IMR-90 (cell line): ENCODE data around the gene CTCF. TPM values are rescaled to one million over a fixed set of nuclear protein-coding genes. Genes with fewer than 3 reads are reported as not detected.

Experiments used
- ATAC-seq: fragments of 200-7000 bp; cut with Tn5 transposase; 2 replicates; pipeline ENCODE4 v1.9.1; 2020; ENCODE audit warnings: low read depth, mild to moderate bottlenecking, moderate library complexity
- BruUV-seq: library from RNA; stranded (reverse); fragments of 400-500 nt; replicated peaks from 2 replicates; lab custom pipeline; 2021; lab: Mats Ljungman, UMichigan
- CTCF ChIA-PET: fragments of 300-600 bp; formaldehyde crosslinking; extraction: SDS; loops from one replicate; lab custom pipeline; 2021; ENCODE audit warnings: antibody characterized with exemption; lab: Yijun Ruan, JAX
- POLR2A ChIA-PET: fragments of 300-600 bp; sonication (Branson Sonifier 250); formaldehyde crosslinking; loops from one replicate; lab custom pipeline; 2022; ENCODE audit warnings: antibody characterized with exemption; ENCODE audit not compliant: unreplicated experiment; lab: Charles Lee
- DNase-seq: peaks from one replicate; pipeline ENCODE4 v3.0.0; 2013
- H2AFZ ChIP-seq: replicated peaks from 2 replicates; pipeline ENCODE3; 2013; ENCODE audit warnings: low read length, mild to moderate bottlenecking; ENCODE audit not compliant: poor library complexity
- H2AK5ac ChIP-seq: 2 replicates; pipeline ENCODE4 v1.6.1; 2013; ENCODE audit warnings: low read depth, low read length, inconsistent platforms
- H2AK9ac ChIP-seq: replicated peaks from 2 replicates; pipeline ENCODE3; 2013; ENCODE audit warnings: mild to moderate bottlenecking, low read depth, low read length, moderate library complexity; ENCODE audit not compliant: poor library complexity
- H2BK120ac ChIP-seq: 2 replicates; pipeline ENCODE4 v1.6.1; 2013; ENCODE audit warnings: low read depth, low read length, inconsistent platforms
- H2BK15ac ChIP-seq: 3 replicates; pipeline ENCODE4 v1.6.1; 2013; ENCODE audit warnings: low read depth, low read length, inconsistent platforms
- H2BK20ac ChIP-seq: 2 replicates; pipeline ENCODE4 v1.6.1; 2013; ENCODE audit warnings: low read depth, mild to moderate bottlenecking, inconsistent platforms, low read length, moderate library complexity
- H2BK5ac ChIP-seq: 2 replicates; pipeline ENCODE4 v1.6.1; 2013; ENCODE audit warnings: mild to moderate bottlenecking, low read depth, low read length, inconsistent platforms; ENCODE audit not compliant: poor library complexity, severe bottlenecking
- H3K14ac ChIP-seq: replicated peaks from 2 replicates; pipeline ENCODE4 v1.6.1; 2013; ENCODE audit warnings: low read depth, low read length, inconsistent platforms
- H3K18ac ChIP-seq: 2 replicates; pipeline ENCODE4 v1.6.1; 2013; ENCODE audit warnings: low read depth, low read length, control low read depth
- H3K23ac ChIP-seq: 2 replicates; pipeline ENCODE4 v1.6.1; 2013; ENCODE audit warnings: low read depth, low read length, inconsistent platforms
- H3K27ac ChIP-seq: 2 replicates; pipeline ENCODE4 v1.5.1; 2013; ENCODE audit warnings: mild to moderate bottlenecking, control low read depth, low read length; ENCODE audit not compliant: insufficient read depth
- H3K27me3 ChIP-seq: 2 replicates; pipeline ENCODE4 v1.6.1; 2013; ENCODE audit warnings: low read length; ENCODE audit not compliant: control insufficient read depth, insufficient read depth
- H3K36me3 ChIP-seq: 2 replicates; pipeline ENCODE4 v1.6.1; 2013; ENCODE audit warnings: low read length, mixed read lengths; ENCODE audit not compliant: control insufficient read depth, insufficient read depth
- H3K4ac ChIP-seq: 2 replicates; pipeline ENCODE4 v1.6.1; 2013; ENCODE audit warnings: low read depth, low read length, inconsistent platforms
- H3K4me1 ChIP-seq: 2 replicates; pipeline ENCODE4 v1.6.1; 2013; ENCODE audit warnings: low read length, mixed read lengths; ENCODE audit not compliant: control insufficient read depth, insufficient read depth
- H3K4me2 ChIP-seq: 2 replicates; pipeline ENCODE4 v1.6.1; 2013; ENCODE audit warnings: low read depth, mild to moderate bottlenecking, control low read depth, low read length, moderate library complexity
- H3K4me3 ChIP-seq: 2 replicates; pipeline ENCODE4 v1.5.1; 2013; ENCODE audit warnings: low read depth, mild to moderate bottlenecking, control low read depth, low read length, moderate library complexity; ENCODE audit not compliant: insufficient read depth
- H3K56ac ChIP-seq: 2 replicates; pipeline ENCODE4 v1.6.1; 2013; ENCODE audit warnings: low read length, inconsistent platforms; ENCODE audit not compliant: insufficient read depth; ENCODE audit errors: extremely low read depth
- H3K79me1 ChIP-seq, 2 experiments: 2 replicates each; pipeline ENCODE4 v1.6.1; 2013; ENCODE audit warnings: low read length in 2 of 2, inconsistent platforms in 1 of 2, low read depth in 1 of 2
- H3K9ac ChIP-seq: 2 replicates; pipeline ENCODE4 v1.6.1; 2013; ENCODE audit warnings: low read depth, low read length, control low read depth
- H3K9me1 ChIP-seq: 2 replicates; pipeline ENCODE4 v1.6.1; 2013; ENCODE audit warnings: low read length, inconsistent platforms; ENCODE audit not compliant: insufficient read depth
- H3K9me3 ChIP-seq: 2 replicates; pipeline ENCODE4 v1.6.1; 2013; ENCODE audit warnings: low read length; ENCODE audit not compliant: control insufficient read depth, insufficient read depth
- H4K20me1 ChIP-seq: 2 replicates; pipeline ENCODE4 v1.6.1; 2013; ENCODE audit warnings: low read length, inconsistent platforms; ENCODE audit not compliant: insufficient read depth
- H4K5ac ChIP-seq: 2 replicates; pipeline ENCODE4 v1.6.1; 2013; ENCODE audit warnings: mild to moderate bottlenecking, low read depth, low read length, control low read depth
- H4K8ac ChIP-seq, 2 experiments: 2 replicates each; pipeline ENCODE4 v1.6.1; 2013; ENCODE audit warnings: low read depth in 2 of 2, low read length in 2 of 2, control low read depth in 1 of 2, inconsistent platforms in 1 of 2
- H4K91ac ChIP-seq: 2 replicates; pipeline ENCODE4 v1.6.1; 2013; ENCODE audit warnings: low read depth, low read length, inconsistent platforms; ENCODE audit not compliant: insufficient read depth
- BHLHE40 ChIP-seq: fragments of 150-350 bp; IDR thresholded peaks from 2 replicates; pipeline ENCODE4 v1.6.1; 2016; ENCODE audit warnings: mild to moderate bottlenecking, low read depth, low read length
- CEBPB ChIP-seq: IDR thresholded peaks from 2 replicates; pipeline ENCODE4 v1.6.1; 2012; ENCODE audit warnings: low read depth, low read length, improper control_type of control experiment
- CHD1 ChIP-seq: IDR thresholded peaks from 2 replicates; pipeline ENCODE4 v1.6.1; 2012; ENCODE audit warnings: low read depth, low read length, improper control_type of control experiment
- ELK1 ChIP-seq: fragments of 150-350 bp; IDR thresholded peaks from 2 replicates; pipeline ENCODE4 v1.6.1; 2016; ENCODE audit warnings: low read depth, mild to moderate bottlenecking, low read length, moderate library complexity, borderline replicate concordance
- FOS ChIP-seq: fragments of 150-350 bp; IDR thresholded peaks from 2 replicates; pipeline ENCODE4 v1.6.1; 2016; ENCODE audit warnings: low read depth, low read length
- MAFK ChIP-seq: IDR thresholded peaks from 2 replicates; pipeline ENCODE4 v1.6.1; 2012; ENCODE audit warnings: low read depth, low read length, improper control_type of control experiment
- MAZ ChIP-seq: IDR thresholded peaks from 2 replicates; pipeline ENCODE4 v1.6.1; 2012; ENCODE audit warnings: low read depth, mild to moderate bottlenecking, low read length, improper control_type of control experiment, moderate library complexity, borderline replicate concordance
- MXI1 ChIP-seq: IDR thresholded peaks from 2 replicates; pipeline ENCODE4 v1.6.1; 2012; ENCODE audit warnings: low read depth, mild to moderate bottlenecking, low read length, moderate library complexity, borderline replicate concordance
- NFE2L2 ChIP-seq: fragments of 150-350 bp; IDR thresholded peaks from 2 replicates; pipeline ENCODE4 v1.6.1; 2016; ENCODE audit warnings: low read depth, mild to moderate bottlenecking, low read length
- POLR2A ChIP-seq: IDR thresholded peaks from 2 replicates; pipeline ENCODE4 v1.6.1; 2012; ENCODE audit warnings: mild to moderate bottlenecking, low read depth, low read length
- RAD21 ChIP-seq: IDR thresholded peaks from 2 replicates; pipeline ENCODE4 v1.6.1; 2012; ENCODE audit warnings: low read length, improper control_type of control experiment
- RCOR1 ChIP-seq: IDR thresholded peaks from 2 replicates; pipeline ENCODE4 v1.6.1; 2012; ENCODE audit warnings: mild to moderate bottlenecking, low read length, improper control_type of control experiment; ENCODE audit not compliant: insufficient replicate concordance
- RFX5 ChIP-seq: IDR thresholded peaks from 2 replicates; pipeline ENCODE4 v1.8.0; 2012; ENCODE audit warnings: low read depth, mild to moderate bottlenecking, low read length, moderate library complexity
- WGBS, 2 experiments: methylation state at CpG; one replicate each; pipeline versions ENCODE4 v1.1.5 to v1.1.7; 2013; ENCODE audit warnings: missing lambda C conversion rate in 2 of 2; ENCODE audit not compliant: insufficient read length in 1 of 2; ENCODE audit errors: extremely low coverage in 2 of 2; 5-methylcytosine and 5-hydroxymethylcytosine counted together
- dilution Hi-C: fragments of 300-500 bp; cut with HindIII; formaldehyde crosslinking; loops from one replicate; pipeline ENCODE4 v1.14.3; 2018; ENCODE audit warnings: low sequenced_read_pairs; ENCODE audit not compliant: unreplicated experiment
- in situ Hi-C: fragments of 300-500 bp; cut with MboI; formaldehyde crosslinking; loops from 3 replicates; pipeline ENCODE4 v1.14.3; 2019; ENCODE audit warnings: low sequenced_read_pairs, inconsistent platforms, mixed read lengths
- intact Hi-C: fragments of 100-400 bp; cut with micrococcal nuclease; formaldehyde crosslinking; loops from 2 replicates; pipeline ENCODE4 v1.10.0; 2022
- polyA plus RNA-seq, 3 experiments: library from polyadenylated mRNA; depleted of rRNA; stranded (reverse); fragments of >200 nt; gene quantifications; 2 replicates each; pipeline ENCODE4 v1.2.3, GENCODE V29; 2012; ENCODE audit warnings: low replicate concordance in 1 of 3
- total RNA-seq: library from RNA; depleted of rRNA; stranded (reverse); fragments of >200 nt; gene quantifications from 2 replicates; pipeline ENCODE4 v1.2.3, GENCODE V29; 2012
- TF ChIP-seq, protein P1 (sequence below): fragments of 150-350 bp; IDR thresholded peaks from 2 replicates; pipeline ENCODE4 v1.6.1; 2017; ENCODE audit warnings: mild to moderate bottlenecking, antibody characterized with exemption, low read length, low read depth

Gene CTCF
- total and polyA plus RNA-seq, 2 of the 4 experiments (the other 2 are of a cell fraction), result 16.1 to 22.8 TPM

- no peak overlapping the region for H3K56ac ChIP-seq
- no peak overlapping the region for H3K4me3 ChIP-seq
- intact Hi-C loops, result no loop called here
- no peak overlapping the region for H2AK5ac ChIP-seq
- TF ChIP-seq CEBPB, result no peak
- TF ChIP-seq, protein P1, sequence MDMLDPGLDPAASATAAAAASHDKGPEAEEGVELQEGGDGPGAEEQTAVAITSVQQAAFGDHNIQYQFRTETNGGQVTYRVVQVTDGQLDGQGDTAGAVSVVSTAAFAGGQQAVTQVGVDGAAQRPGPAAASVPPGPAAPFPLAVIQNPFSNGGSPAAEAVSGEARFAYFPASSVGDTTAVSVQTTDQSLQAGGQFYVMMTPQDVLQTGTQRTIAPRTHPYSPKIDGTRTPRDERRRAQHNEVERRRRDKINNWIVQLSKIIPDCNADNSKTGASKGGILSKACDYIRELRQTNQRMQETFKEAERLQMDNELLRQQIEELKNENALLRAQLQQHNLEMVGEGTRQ, result no peak
- TF ChIP-seq MXI1, result no peak
- TF ChIP-seq MAFK, result no peak
- TF ChIP-seq POLR2A, result no peak
- TF ChIP-seq NFE2L2, result no peak
- no peak for TF ChIP-seq RAD21
- no peak for TF ChIP-seq FOS
- TF ChIP-seq CHD1, result no peak
- no peak for TF ChIP-seq MAZ
- TF ChIP-seq RCOR1, result no peak
- TF ChIP-seq BHLHE40, result no peak
- no peak for TF ChIP-seq ELK1
- no peak for TF ChIP-seq RFX5
- in situ Hi-C loops, result no loop called here
- H4K91ac ChIP-seq, result no peak overlapping the region
- no peak overlapping the region for H3K23ac ChIP-seq
- dilution Hi-C loops, result no loop called here
- peaks cover 27% of the 10 kb centered on the region for H3K36me3 ChIP-seq
- no peak overlapping the region for H4K5ac ChIP-seq
- no peak overlapping the region for H4K8ac ChIP-seq
- ChIA-PET CTCF (no interaction called here), POLR2A (no interaction called here)
- no peak overlapping the region for H2AFZ ChIP-seq
- DNase-seq, result no peak
- no peaks in the 10 kb centered on the region for H3K9me3 ChIP-seq
- H3K4me2 ChIP-seq, result no peak overlapping the region
- peaks cover 5% of the 10 kb centered on the region for H4K20me1 ChIP-seq
- WGBS, 2 experiments, result 100% methylated on average over 1 of the region's 12 CpGs; no CpG with 5 or more reads in 1 of the 2 experiments
- no peak overlapping the region for H3K14ac ChIP-seq
- H3K79me1 ChIP-seq, result peaks cover 5 to 12% of the 10 kb centered on the region in 2 experiments; a peak in 3 of 4 replicates
- no peak overlapping the region for H3K9ac ChIP-seq
- no peak overlapping the region for H3K18ac ChIP-seq
- no peaks in the 10 kb centered on the region for H3K27me3 ChIP-seq
- no peak for ATAC-seq
- no peak overlapping the region for H2BK15ac ChIP-seq
- H3K4ac ChIP-seq, result no peak overlapping the region
- H2BK20ac ChIP-seq, result no peak overlapping the region
- H3K4me1 ChIP-seq, result peaks cover 7% of the 10 kb centered on the region; the same call in 1 of the 2 replicates
- H2BK5ac ChIP-seq, result no peak overlapping the region
- no peak overlapping the region for H2AK9ac ChIP-seq
- no peak overlapping the region for H3K27ac ChIP-seq
- H2BK120ac ChIP-seq, result no peak overlapping the region
- H3K9me1 ChIP-seq, result no peaks in the 10 kb centered on the region
- BruUV-seq, result no TSS peak
These were observed 75.3 kb downstream of the CTCF start for GRCh38 chr16:67637625-67638024.
